ENCODE measurements around the gene SPG7.

The SPG7 gene

GRCh38 chr16:89545831-89546574 lies 37.8 kb downstream of the SPG7 start:
- FAIRE-seq (no peak), DNase-seq (ENCODE audit: low spot score) (no peak)

- no peak for FAIRE-seq
- no peak for DNase-seq (ENCODE audit: low spot score)
These were observed 38.6 kb downstream of the SPG7 start for GRCh38 chr16:89546781-89547180.

GRCh38 chr16:89547291-89547690 lies 39.1 kb downstream of the SPG7 start:
- no peak for FAIRE-seq
- DNase-seq (ENCODE audit: low spot score) = no peak

- no peak for FAIRE-seq
- DNase-seq (ENCODE audit: low spot score) = no peak
These were observed 39.7 kb downstream of the SPG7 start for GRCh38 chr16:89547860-89548259.

- DNase-seq (ENCODE audit: low spot score) (no peak), FAIRE-seq (no peak)
These were observed 40.3 kb downstream of the SPG7 start for GRCh38 chr16:89548344-89549006.

GRCh38 chr16:89549007-89549700 lies 41.0 kb downstream of the SPG7 start:
- FAIRE-seq (no peak), DNase-seq (ENCODE audit: low spot score) (no peak)

- DNase-seq (ENCODE audit: low spot score) = no peak
- no peak for FAIRE-seq
These were observed 42.3 kb downstream of the SPG7 start for GRCh38 chr16:89550421-89551007.

- FAIRE-seq = no peak
- DNase-seq (ENCODE audit: low spot score) = no peak
These were observed 44.1 kb downstream of the SPG7 start for GRCh38 chr16:89552329-89552728.

GRCh38 chr16:89552913-89553312 lies 44.7 kb downstream of the SPG7 start:
- DNase-seq (ENCODE audit: low spot score) (no peak), FAIRE-seq (no peak)

- no peak for FAIRE-seq
- DNase-seq (ENCODE audit: low spot score) = no peak
These were observed 45.5 kb downstream of the SPG7 start for GRCh38 chr16:89553733-89554132.

- FAIRE-seq (no peak), DNase-seq (ENCODE audit: low spot score) (no peak)
These were observed 46.1 kb downstream of the SPG7 start for GRCh38 chr16:89554343-89554742.

- FAIRE-seq = no peak
These were observed 47.1 kb downstream of the SPG7 start for GRCh38 chr16:89555265-89555664.

GRCh38 chr16:89555780-89556179 lies 47.6 kb downstream of the SPG7 start:
- DNase-seq (ENCODE audit: low spot score) = no peak
- no peak for FAIRE-seq

More at GRCh38 chr16:89555265-89555664, 47.1 kb downstream of the SPG7 start:
- DNase-seq (ENCODE audit: low spot score) = no peak

- no peak for FAIRE-seq
- DNase-seq (ENCODE audit: low spot score) = peak; percentile 66
These were observed 48.8 kb downstream of the SPG7 start for GRCh38 chr16:89556750-89557689.

GRCh38 chr16:89557690-89558490 lies 49.7 kb downstream of the SPG7 start:
- no peak for DNase-seq (ENCODE audit: low spot score)
- no peak for FAIRE-seq

- peak; percentile 98 for DNase-seq (ENCODE audit: low spot score)
These were observed 52.4 kb downstream of the SPG7 start, which contains the start of gene RPL13 for GRCh38 chr16:89560378-89561141. Gene RPL13, plus strand, starts transcription at chr16:89560682. Its CDS starts 278 bp downstream, at chr16:89560960.

GRCh38 chr16:89561142-89561883 lies 53.1 kb downstream of the SPG7 start:
- FAIRE-seq (no peak), DNase-seq (ENCODE audit: low spot score) (no peak)

More at GRCh38 chr16:89560378-89561141, 52.4 kb downstream of the SPG7 start, which contains the start of gene RPL13:
- no peak for FAIRE-seq

- DNase-seq (ENCODE audit: low spot score) (no peak), FAIRE-seq (no peak)
These were observed 53.8 kb downstream of the SPG7 start for GRCh38 chr16:89561884-89562599.

All from urothelium cell line (cell line).